ENCODE results near the gene LIN7A. TPM values are rescaled to one million over a fixed set of nuclear protein-coding genes. Genes with fewer than 3 reads are reported as not detected.

LIN7A gene
- total RNA-seq, 2 experiments from 2014 or later = not detected

DNA sequence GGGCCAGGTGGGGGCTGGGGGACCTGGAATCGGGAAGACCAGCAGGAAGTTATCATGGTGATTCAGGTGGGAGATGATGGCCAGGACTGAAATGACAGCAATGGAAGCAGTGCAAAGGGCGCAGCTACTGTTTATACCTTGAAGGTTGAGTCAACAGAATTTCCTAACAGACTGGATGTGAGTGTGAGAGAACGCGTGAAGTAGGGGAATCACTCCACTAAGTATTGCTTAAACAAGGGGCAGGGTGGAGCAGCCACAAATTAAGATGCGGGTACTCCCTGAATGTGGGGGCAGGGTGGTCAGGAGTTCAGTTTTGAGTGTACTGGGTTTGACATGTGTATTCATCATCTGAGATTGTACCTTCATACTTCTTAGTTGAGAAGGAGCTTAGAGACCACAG, 175.9 kb downstream of the LIN7A start:
- ChIA-PET POLR2A (no interaction called here), CTCF (interaction anchor here (0.6 kb wide), 1 partner anchor 652 kb away, joined by 4 read pairs; no protein-coding TSS in a partner anchor)

DNA sequence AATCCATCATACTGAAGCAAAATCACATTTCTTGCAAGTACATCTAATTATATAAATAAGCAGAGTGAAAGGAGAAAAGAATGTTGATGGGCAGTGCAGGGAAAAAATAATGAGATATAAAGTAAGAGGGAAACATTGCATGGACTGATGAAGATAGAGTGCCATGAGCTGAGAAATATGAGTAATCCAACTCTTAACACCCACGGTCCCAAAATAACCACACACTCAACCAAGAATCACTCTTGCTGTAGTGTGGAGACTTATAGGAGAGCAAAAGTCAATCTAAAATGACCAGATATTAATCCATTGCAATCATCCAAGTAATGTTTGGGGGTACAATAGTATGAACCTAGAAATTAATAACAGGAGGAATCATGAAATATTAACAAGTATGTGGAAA, 180.9 kb downstream of the LIN7A start:
- no peak overlapping the region for H3K4me3 ChIP-seq (ENCODE audit: low read length)
- H3K36me3 Mint-ChIP-seq (ENCODE audit: low read depth) = no peaks in the 10 kb centered on the region
- no peaks in the 10 kb centered on the region for H3K9me3 ChIP-seq (ENCODE audit: control insufficient read depth in 1 of 2, insufficient read depth in 1 of 2, low read length in 2 of 2)
- intact Hi-C loops (cut with DNase I, micrococcal nuclease) = no loop called here
- no peak overlapping the region for H3K27ac Mint-ChIP-seq
- POLR2A ChIA-PET = no interaction called here
- no peaks in the 10 kb centered on the region for H3K4me1 Mint-ChIP-seq (ENCODE audit: low read depth)
- ATAC-seq (ENCODE audit: poor library complexity) = no peak
- DNase-seq = no peak
- H3K9me3 Mint-ChIP-seq = peaks cover 2% of the 10 kb centered on the region
- H3K4me3 Mint-ChIP-seq = no peak overlapping the region
- no peaks in the 10 kb centered on the region for H3K27me3 Mint-ChIP-seq
- TF ChIP-seq, protein P1, sequence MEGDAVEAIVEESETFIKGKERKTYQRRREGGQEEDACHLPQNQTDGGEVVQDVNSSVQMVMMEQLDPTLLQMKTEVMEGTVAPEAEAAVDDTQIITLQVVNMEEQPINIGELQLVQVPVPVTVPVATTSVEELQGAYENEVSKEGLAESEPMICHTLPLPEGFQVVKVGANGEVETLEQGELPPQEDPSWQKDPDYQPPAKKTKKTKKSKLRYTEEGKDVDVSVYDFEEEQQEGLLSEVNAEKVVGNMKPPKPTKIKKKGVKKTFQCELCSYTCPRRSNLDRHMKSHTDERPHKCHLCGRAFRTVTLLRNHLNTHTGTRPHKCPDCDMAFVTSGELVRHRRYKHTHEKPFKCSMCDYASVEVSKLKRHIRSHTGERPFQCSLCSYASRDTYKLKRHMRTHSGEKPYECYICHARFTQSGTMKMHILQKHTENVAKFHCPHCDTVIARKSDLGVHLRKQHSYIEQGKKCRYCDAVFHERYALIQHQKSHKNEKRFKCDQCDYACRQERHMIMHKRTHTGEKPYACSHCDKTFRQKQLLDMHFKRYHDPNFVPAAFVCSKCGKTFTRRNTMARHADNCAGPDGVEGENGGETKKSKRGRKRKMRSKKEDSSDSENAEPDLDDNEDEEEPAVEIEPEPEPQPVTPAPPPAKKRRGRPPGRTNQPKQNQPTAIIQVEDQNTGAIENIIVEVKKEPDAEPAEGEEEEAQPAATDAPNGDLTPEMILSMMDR (IDR thresholded peaks at IDR 0.05) = no peak
- CTCF ChIA-PET = no interaction called here
- H3K27me3 ChIP-seq (ENCODE audit: control insufficient read depth in 1 of 2, insufficient read depth in 2 of 2, low read length in 2 of 2) = no peaks in the 10 kb centered on the region
- no peak overlapping the region for H3K27ac ChIP-seq (ENCODE audit: low read depth in 1 of 2, low read length in 2 of 2)
- H3K4me1 ChIP-seq (ENCODE audit: insufficient read depth, low read length) = no peaks in the 10 kb centered on the region
- no peaks in the 10 kb centered on the region for H3K36me3 ChIP-seq (ENCODE audit: insufficient read depth, low read length)

More for the DNA sequence above, 175.9 kb downstream of the LIN7A start:
- Mint-ChIP-seq H3K4me3 (no peak overlapping the region), H3K27ac (no peak overlapping the region), H3K27me3 (no peaks in the 10 kb centered on the region), H3K4me1 (ENCODE audit: low read depth) (no peaks in the 10 kb centered on the region), H3K9me3 (peaks cover 5% of the 10 kb centered on the region), H3K36me3 (ENCODE audit: low read depth) (no peaks in the 10 kb centered on the region)
- ATAC-seq (ENCODE audit: poor library complexity) (no peak), DNase-seq (no peak)
- no peak overlapping the region for H3K27ac ChIP-seq (ENCODE audit: low read depth in 1 of 2, low read length in 2 of 2)
- H3K4me3 ChIP-seq (ENCODE audit: low read length) = no peak overlapping the region
- TF ChIP-seq, protein P1 (IDR thresholded peaks at IDR 0.05) = no peak
- no peaks in the 10 kb centered on the region for H3K4me1 ChIP-seq (ENCODE audit: insufficient read depth, low read length)
- intact Hi-C loops (cut with DNase I, micrococcal nuclease) = no loop called here
- no peaks in the 10 kb centered on the region for H3K36me3 ChIP-seq (ENCODE audit: insufficient read depth, low read length)
- no peaks in the 10 kb centered on the region for H3K9me3 ChIP-seq (ENCODE audit: control insufficient read depth in 1 of 2, insufficient read depth in 1 of 2, low read length in 2 of 2)
- no peaks in the 10 kb centered on the region for H3K27me3 ChIP-seq (ENCODE audit: control insufficient read depth in 1 of 2, insufficient read depth in 2 of 2, low read length in 2 of 2)

DNA sequence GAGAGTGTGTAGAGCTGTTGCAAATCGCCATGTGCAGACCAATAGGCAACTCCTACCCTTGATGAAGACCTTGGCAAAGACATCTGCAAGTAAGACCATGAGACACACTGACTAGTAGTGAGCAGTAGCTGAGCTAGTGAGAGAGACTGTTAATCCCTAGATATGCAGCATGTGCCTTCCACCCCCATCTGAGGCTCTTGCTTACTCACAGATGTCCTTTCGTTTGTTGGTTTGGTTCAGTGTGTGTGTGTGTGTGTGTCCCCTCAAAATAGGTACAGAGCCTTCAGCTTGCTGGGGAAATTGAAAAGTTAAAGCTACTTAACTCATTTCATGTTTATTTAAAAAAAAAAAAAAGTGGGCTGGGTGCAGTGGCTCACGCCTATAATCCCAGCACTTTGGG, 183.5 kb downstream of the LIN7A start:
- ChIA-PET POLR2A (no interaction called here), CTCF (no interaction called here)
- TF ChIP-seq, protein P1 (IDR thresholded peaks at IDR 0.05) = no peak
- Histone ChIP-seq H3K36me3 (ENCODE audit: insufficient read depth, low read length) (no peaks in the 10 kb centered on the region), H3K27me3 (ENCODE audit: control insufficient read depth in 1 of 2, insufficient read depth in 2 of 2, low read length in 2 of 2) (no peaks in the 10 kb centered on the region), H3K4me3 (ENCODE audit: low read length) (no peak overlapping the region), H3K4me1 (ENCODE audit: insufficient read depth, low read length) (no peaks in the 10 kb centered on the region), H3K27ac (ENCODE audit: low read depth in 1 of 2, low read length in 2 of 2) (no peak overlapping the region), H3K9me3 (ENCODE audit: control insufficient read depth in 1 of 2, insufficient read depth in 1 of 2, low read length in 2 of 2) (no peaks in the 10 kb centered on the region)
- Mint-ChIP-seq H3K4me3 (no peak overlapping the region), H3K9me3 (peaks cover 4% of the 10 kb centered on the region), H3K27ac (no peak overlapping the region), H3K36me3 (ENCODE audit: low read depth) (no peaks in the 10 kb centered on the region), H3K27me3 (no peaks in the 10 kb centered on the region), H3K4me1 (ENCODE audit: low read depth) (no peaks in the 10 kb centered on the region)
- intact Hi-C loops (cut with DNase I, micrococcal nuclease) = no loop called here
- ATAC-seq (ENCODE audit: poor library complexity) (no peak), DNase-seq (no peak)

All from CD4-positive, alpha-beta T cell (primary cell).